ENCODE results near the gene PALD1. TPM values are rescaled to one million over a fixed set of nuclear protein-coding genes. Genes with fewer than 3 reads are reported as not detected.

Gene PALD1
- polyA plus RNA-seq, 3 donors, result 0.04 to 0.11 TPM; not detected in 1

- Mint-ChIP-seq H3K27me3 (ENCODE audit: low read depth in 3 of 3) (peaks cover 14 to 31% (median 18%) of the 10 kb centered on the region in 3 donors), H3K9me3 (peaks cover 0 to 4% (median 0%) of the 10 kb centered on the region in 7 donors), H3K27ac (no peak overlapping the region), H3K4me3 (no peak overlapping the region), H3K4me1 (peaks cover 5% of the 10 kb centered on the region), H3K36me3 (no peaks in the 10 kb centered on the region)
- no peak overlapping the region for H3K4me3 ChIP-seq (replicated peaks in 1 of 3; ENCODE audit: low read depth in 2 of 3, low read length in 3 of 3)
- no peaks in the 10 kb centered on the region for H3K79me2 ChIP-seq (ENCODE audit: insufficient read depth, low read length)
- no peaks in the 10 kb centered on the region for H3K36me3 ChIP-seq (replicated peaks in 1 of 2; ENCODE audit: control insufficient read depth in 1 of 2, insufficient read depth in 2 of 2, low read length in 2 of 2)
- H3K27me3 ChIP-seq (ENCODE audit: control insufficient read depth in 2 of 2, insufficient read depth in 2 of 2, low read length in 2 of 2), result peaks cover 7 to 20% of the 10 kb centered on the region in 2 donors
- H3K4me2 ChIP-seq (replicated peaks; ENCODE audit: extremely low read depth, low read length, poor library complexity, severe bottlenecking), result no peak overlapping the region
- no peak for DNase-seq
- H3K27ac ChIP-seq (ENCODE audit: low read depth in 1 of 2, low read length in 2 of 2), result no peak overlapping the region
- WGBS (ENCODE audit: insufficient coverage), result 85% methylated on average over 6 of the region's 8 CpGs
- intact Hi-C loops (cut with micrococcal nuclease), result no loop called here
- H2AFZ ChIP-seq (ENCODE audit: insufficient read depth, low read depth, low read length, poor library complexity, severe bottlenecking), result no peak overlapping the region
- no peaks in the 10 kb centered on the region for H4K20me1 ChIP-seq (ENCODE audit: insufficient read depth, low read length)
- peaks cover 3 to 6% of the 10 kb centered on the region in 2 donors for H3K4me1 ChIP-seq (ENCODE audit: control insufficient read depth in 1 of 2, insufficient read depth in 2 of 2, low read length in 2 of 2)
- no peak overlapping the region for H3K9ac ChIP-seq (ENCODE audit: insufficient read depth, low read length, poor library complexity, severe bottlenecking)
- no peaks in the 10 kb centered on the region for H3K9me3 ChIP-seq (replicated peaks in 1 of 2; ENCODE audit: control insufficient read depth in 1 of 2, insufficient read depth in 1 of 2, low read length in 2 of 2)
- no peak for TF ChIP-seq CTCF (IDR thresholded peaks at IDR 0.05)
These were observed 5.6 kb upstream of the PALD1 start for GRCh38 chr10:70472799-70473454.

- TF ChIP-seq CTCF (IDR thresholded peaks at IDR 0.05), result no peak
- Mint-ChIP-seq H3K27me3 (ENCODE audit: low read depth in 3 of 3) (peaks cover 21 to 45% (median 30%) of the 10 kb centered on the region in 3 donors), H3K4me1 (peaks cover 16% of the 10 kb centered on the region), H3K36me3 (no peaks in the 10 kb centered on the region), H3K9me3 (peaks cover 0 to 4% (median 0%) of the 10 kb centered on the region in 7 donors), H3K27ac (no peak overlapping the region), H3K4me3 (no peak overlapping the region)
- DNase-seq, result no peak
- H3K9ac ChIP-seq (ENCODE audit: insufficient read depth, low read length, poor library complexity, severe bottlenecking), result no peak overlapping the region
- H3K4me1 ChIP-seq (ENCODE audit: control insufficient read depth in 1 of 2, insufficient read depth in 2 of 2, low read length in 2 of 2), result peaks cover 11 to 23% of the 10 kb centered on the region in 2 donors
- no peaks in the 10 kb centered on the region for H3K36me3 ChIP-seq (replicated peaks in 1 of 2; ENCODE audit: control insufficient read depth in 1 of 2, insufficient read depth in 2 of 2, low read length in 2 of 2)
- no peaks in the 10 kb centered on the region for H3K79me2 ChIP-seq (ENCODE audit: insufficient read depth, low read length)
- no peak overlapping the region for H2AFZ ChIP-seq (ENCODE audit: insufficient read depth, low read depth, low read length, poor library complexity, severe bottlenecking)
- H3K4me2 ChIP-seq (replicated peaks; ENCODE audit: extremely low read depth, low read length, poor library complexity, severe bottlenecking), result no peak overlapping the region
- H3K4me3 ChIP-seq (replicated peaks in 1 of 3; ENCODE audit: low read depth in 2 of 3, low read length in 3 of 3), result no peak overlapping the region
- no CpG with 5 or more reads among the region's 2 CpGs for WGBS (ENCODE audit: insufficient coverage)
- no peaks in the 10 kb centered on the region for H4K20me1 ChIP-seq (ENCODE audit: insufficient read depth, low read length)
- intact Hi-C loops (cut with micrococcal nuclease), result no loop called here
- peaks cover 18 to 31% of the 10 kb centered on the region in 2 donors for H3K27me3 ChIP-seq (ENCODE audit: control insufficient read depth in 2 of 2, insufficient read depth in 2 of 2, low read length in 2 of 2)
- no peaks in the 10 kb centered on the region for H3K9me3 ChIP-seq (replicated peaks in 1 of 2; ENCODE audit: control insufficient read depth in 1 of 2, insufficient read depth in 1 of 2, low read length in 2 of 2)
- H3K27ac ChIP-seq (ENCODE audit: low read depth in 1 of 2, low read length in 2 of 2), result no peak overlapping the region
These were observed 3.8 kb upstream of the PALD1 start for GRCh38 chr10:70474780-70475179.
